Measurements from ENCODE around the gene SYNJ1.

SYNJ1 gene

GRCh38 chr21:32768530-32768929, 40.7 kb upstream of the SYNJ1 start:
- TF ChIP-seq CTCF (conservative IDR thresholded peaks at IDR 0.05; ENCODE audit: low read length): no peak

GRCh38 chr21:32765058-32765457, 37.2 kb upstream of the SYNJ1 start:
- TF ChIP-seq CTCF (conservative IDR thresholded peaks at IDR 0.05; ENCODE audit: low read length): no peak
- H3K4me3 ChIP-seq (ENCODE audit: low read length): no peak overlapping the region
- DNase-seq (ENCODE audit: low read depth): no peak

More at GRCh38 chr21:32768530-32768929, 40.7 kb upstream of the SYNJ1 start:
- no peak overlapping the region for H3K4me3 ChIP-seq (ENCODE audit: low read length)
- DNase-seq (ENCODE audit: low read depth): no peak

GRCh38 chr21:32764186-32764585, 36.4 kb upstream of the SYNJ1 start:
- TF ChIP-seq CTCF (conservative IDR thresholded peaks at IDR 0.05; ENCODE audit: low read length): no peak
- no peak for DNase-seq (ENCODE audit: low read depth)

GRCh38 chr21:32757804-32758203, 30.0 kb upstream of the SYNJ1 start:
- no peak overlapping the region for H3K4me3 ChIP-seq (ENCODE audit: low read length)
- TF ChIP-seq CTCF (conservative IDR thresholded peaks at IDR 0.05; ENCODE audit: low read length): no peak
- no peak for DNase-seq (ENCODE audit: low read depth)

More at GRCh38 chr21:32764186-32764585, 36.4 kb upstream of the SYNJ1 start:
- H3K4me3 ChIP-seq (ENCODE audit: low read length): no peak overlapping the region

- DNase-seq (ENCODE audit: low read depth): no peak
- no peak overlapping the region for H3K4me3 ChIP-seq (ENCODE audit: low read length)
- no peak for TF ChIP-seq CTCF (conservative IDR thresholded peaks at IDR 0.05; ENCODE audit: low read length)
These were observed 28.3 kb upstream of the SYNJ1 start for GRCh38 chr21:32756096-32756495.

GRCh38 chr21:32753818-32754585, 26.2 kb upstream of the SYNJ1 start:
- no peak for DNase-seq (ENCODE audit: low read depth)
- TF ChIP-seq CTCF (conservative IDR thresholded peaks at IDR 0.05; ENCODE audit: low read length): no peak
- H3K4me3 ChIP-seq (ENCODE audit: low read length): no peak overlapping the region

- no peak for DNase-seq (ENCODE audit: low read depth)
- H3K4me3 ChIP-seq (ENCODE audit: low read length): no peak overlapping the region
- no peak for TF ChIP-seq CTCF (conservative IDR thresholded peaks at IDR 0.05; ENCODE audit: low read length)
These were observed 22.6 kb upstream of the SYNJ1 start for GRCh38 chr21:32750405-32750804.
